Large intestine (tissue), 3 donors: ENCODE measurements around the gene ZNF732. TPM values are rescaled to one million over a fixed set of nuclear protein-coding genes. Genes with fewer than 3 reads are reported as not detected.
A peak's percentile ranks its signal among the peaks of the same experiment; 100 is the strongest.
"Not testable (repeated sequence)": the region's sequence is repeated elsewhere in the genome, so short reads cannot be mapped to it uniquely, and the experiment has no call there.

Experiments used
- DNase-seq, 2 donors: peaks; one replicate each; pipeline versions ENCODE4 v3.0.0 to v3.0.0-alpha.2; 2013
- H3K27ac ChIP-seq: one replicate; pipeline ENCODE4 v1.5.1; 2013; ENCODE audit warnings: low read length
- H3K27me3 ChIP-seq: 2 replicates; pipeline ENCODE4 v1.6.1; 2013; ENCODE audit warnings: low read length; ENCODE audit not compliant: control insufficient read depth, insufficient read depth
- H3K36me3 ChIP-seq: 2 replicates; pipeline ENCODE4 v1.6.1; 2013; ENCODE audit warnings: low read length; ENCODE audit not compliant: control insufficient read depth, insufficient read depth
- H3K4me1 ChIP-seq: one replicate; pipeline ENCODE4 v1.6.1; 2013; ENCODE audit warnings: low read length; ENCODE audit not compliant: control insufficient read depth, insufficient read depth
- H3K4me3 ChIP-seq: one replicate; pipeline ENCODE4 v1.5.1; 2013; ENCODE audit warnings: low read length
- H3K9me3 ChIP-seq: one replicate; pipeline ENCODE4 v1.6.1; 2013; ENCODE audit warnings: mild to moderate bottlenecking, low read depth, low read length, moderate library complexity; ENCODE audit not compliant: control insufficient read depth
- WGBS: methylation state at CpG from one replicate; pipeline ENCODE4 v1.1.5; 2013; ENCODE audit warnings: low lambda C conversion rate; ENCODE audit not compliant: insufficient coverage; 5-methylcytosine and 5-hydroxymethylcytosine counted together
- polyA plus RNA-seq: library from polyadenylated mRNA; unstranded; fragments of 120-200 nt; gene quantifications from one replicate; pipeline ENCODE4 v1.2.1, GENCODE V29; 2013

The ZNF732 gene
- polyA plus RNA-seq, 1 donor = 0.85 TPM

GRCh38 chr4:314296-314903, 9.1 kb upstream of the ZNF732 start:
- DNase-seq = no peak
- Histone ChIP-seq H3K36me3 (no peaks in the 10 kb centered on the region), H3K27ac (no peak overlapping the region), H3K9me3 (peaks cover 8% of the 10 kb centered on the region), H3K4me3 (no peak overlapping the region), H3K4me1 (no peaks in the 10 kb centered on the region), H3K27me3 (no peaks in the 10 kb centered on the region)
- WGBS = no CpG with 5 or more reads among the region's 1 CpG

- Histone ChIP-seq H3K27ac (no peak overlapping the region), H3K4me1 (no peaks in the 10 kb centered on the region), H3K27me3 (peaks cover 2% of the 10 kb centered on the region), H3K36me3 (no peaks in the 10 kb centered on the region), H3K9me3 (peaks cover 8% of the 10 kb centered on the region), H3K4me3 (no peak overlapping the region)
- no peak for DNase-seq
- WGBS = 100% methylated on average over 1 of the region's 1 CpG
These were observed 4.5 kb upstream of the ZNF732 start for GRCh38 chr4:309807-310206.

- Histone ChIP-seq H3K36me3 (no peaks in the 10 kb centered on the region), H3K4me1 (no peaks in the 10 kb centered on the region), H3K27me3 (peaks cover 2% of the 10 kb centered on the region), H3K4me3 (no peak overlapping the region), H3K9me3 (peaks cover 2% of the 10 kb centered on the region), H3K27ac (no peak overlapping the region)
- no peak for DNase-seq
- WGBS = no CpG with 5 or more reads among the region's 3 CpGs
These were observed 1.3 kb upstream of the ZNF732 start for GRCh38 chr4:306551-306961.

- not testable (repeated sequence) for H3K9me3 ChIP-seq, H3K4me1 ChIP-seq, H3K27ac ChIP-seq, H3K36me3 ChIP-seq, H3K27me3 ChIP-seq
- WGBS = no CpG with 5 or more reads among the region's 20 CpGs
- H3K4me3 ChIP-seq = peak overlapping the region; percentile 58
- peak in 1 of 2 donors; percentile 8 for DNase-seq
These were observed 758 bp downstream of the ZNF732 start for GRCh38 chr4:304516-304915.

- DNase-seq = no peak
- H3K4me1 ChIP-seq = no peaks in the 10 kb centered on the region
- H3K4me3 ChIP-seq = no peak overlapping the region
- peaks cover 2% of the 10 kb centered on the region for H3K27me3 ChIP-seq
- peaks cover 5% of the 10 kb centered on the region for H3K9me3 ChIP-seq
- H3K36me3 ChIP-seq = no peaks in the 10 kb centered on the region
- WGBS = 100% methylated on average over 1 of the region's 4 CpGs
- H3K27ac ChIP-seq = no peak overlapping the region
These were observed 2.9 kb downstream of the ZNF732 start for GRCh38 chr4:302381-302780.

- Histone ChIP-seq H3K4me1 (no peaks in the 10 kb centered on the region), H3K9me3 (peaks cover 9% of the 10 kb centered on the region), H3K27me3 (no peaks in the 10 kb centered on the region), H3K4me3 (no peak overlapping the region), H3K27ac (no peak overlapping the region), H3K36me3 (no peaks in the 10 kb centered on the region)
- 90% methylated on average over 2 of the region's 3 CpGs for WGBS
- DNase-seq = no peak
These were observed 10.5 kb downstream of the ZNF732 start for GRCh38 chr4:294732-295131.

- WGBS = 100% methylated on average over 1 of the region's 2 CpGs
- Histone ChIP-seq H3K4me3 (no peak overlapping the region), H3K27ac (no peak overlapping the region), H3K36me3 (no peaks in the 10 kb centered on the region), H3K4me1 (no peaks in the 10 kb centered on the region), H3K9me3 (peaks cover 15% of the 10 kb centered on the region), H3K27me3 (no peaks in the 10 kb centered on the region)
- no peak for DNase-seq
These were observed 16.4 kb downstream of the ZNF732 start for GRCh38 chr4:288891-289290.

- Histone ChIP-seq H3K4me1 (no peaks in the 10 kb centered on the region), H3K27me3 (no peaks in the 10 kb centered on the region), H3K4me3 (no peak overlapping the region), H3K27ac (no peak overlapping the region), H3K36me3 (no peaks in the 10 kb centered on the region), H3K9me3 (peaks cover 12% of the 10 kb centered on the region)
- WGBS = 71% methylated on average over 3 of the region's 5 CpGs
- no peak for DNase-seq
These were observed 31.8 kb downstream of the ZNF732 start for GRCh38 chr4:273309-274017.

GRCh38 chr4:271492-272103, 33.7 kb downstream of the ZNF732 start:
- H3K4me1 ChIP-seq = no peaks in the 10 kb centered on the region
- no peak overlapping the region for H3K4me3 ChIP-seq
- DNase-seq = no peak
- WGBS = no CpG with 5 or more reads among the region's 3 CpGs
- no peaks in the 10 kb centered on the region for H3K27me3 ChIP-seq
- no peaks in the 10 kb centered on the region for H3K36me3 ChIP-seq
- H3K9me3 ChIP-seq = peaks cover 11% of the 10 kb centered on the region
- no peak overlapping the region for H3K27ac ChIP-seq

GRCh38 chr4:259240-259639, 46.0 kb downstream of the ZNF732 start:
- not testable (repeated sequence) for H3K27me3 ChIP-seq, H3K36me3 ChIP-seq, H3K27ac ChIP-seq, H3K4me1 ChIP-seq, DNase-seq, H3K4me3 ChIP-seq
- peaks cover 24% of the 10 kb centered on the region for H3K9me3 ChIP-seq
- no CpG with 5 or more reads among the region's 11 CpGs for WGBS
